HG02943 (cell line): ENCODE data around the gene PHF21A.

ENCODE experiments used
- ATAC-seq: cut with Tn5 transposase; IDR thresholded peaks from one replicate; pipeline ENCODE4 v1.9.1; 2021; ENCODE audit warnings: mild to moderate bottlenecking, low read depth, moderate library complexity; ENCODE audit not compliant: unreplicated experiment

PHF21A gene

DNA sequence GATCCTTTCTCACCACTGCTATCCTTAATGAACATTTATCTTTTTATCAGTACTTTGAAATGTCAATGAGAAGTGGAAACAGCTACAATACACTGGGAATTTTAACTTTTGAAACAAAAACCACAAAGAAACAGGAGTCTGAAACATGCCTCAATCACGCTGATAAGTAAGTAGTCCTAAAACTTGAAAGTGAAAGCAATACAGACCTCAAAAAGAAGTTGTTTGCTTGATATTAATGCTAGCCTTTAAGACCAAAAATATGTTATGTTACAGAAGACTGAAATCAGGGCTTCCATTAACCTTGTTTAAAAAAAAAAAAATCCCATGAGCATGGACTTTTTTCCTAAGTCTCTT is 21.3 kb downstream of the PHF21A start:
- no peak for ATAC-seq

GRCh38 chr11:46090375-46090774 is 30.9 kb downstream of the PHF21A start:
- ATAC-seq: no peak

DNA sequence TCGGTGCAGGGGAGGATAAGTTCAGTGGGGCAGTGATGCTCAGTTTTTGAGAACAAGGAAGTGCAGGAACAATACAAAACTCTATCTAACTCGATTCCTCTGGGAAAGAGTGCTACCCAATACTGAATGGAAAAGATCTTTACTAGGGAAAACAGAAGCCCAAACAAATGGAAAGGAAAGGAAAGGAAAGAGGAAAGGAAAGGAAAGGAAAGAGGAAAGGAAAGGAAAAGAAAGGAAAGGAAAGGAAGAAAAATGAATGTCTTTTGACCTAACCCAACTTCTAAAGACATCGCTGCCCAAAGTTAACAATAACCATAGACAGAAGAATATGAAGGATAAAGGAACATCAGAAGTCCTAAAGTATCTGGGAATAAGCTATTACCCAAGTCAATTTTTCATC is 41.6 kb downstream of the PHF21A start:
- ATAC-seq: no peak

GRCh38 chr11:46075928-46076327 is 45.3 kb downstream of the PHF21A start:
- ATAC-seq: no peak

GRCh38 chr11:46075168-46075567 is 46.1 kb downstream of the PHF21A start:
- no peak for ATAC-seq

DNA sequence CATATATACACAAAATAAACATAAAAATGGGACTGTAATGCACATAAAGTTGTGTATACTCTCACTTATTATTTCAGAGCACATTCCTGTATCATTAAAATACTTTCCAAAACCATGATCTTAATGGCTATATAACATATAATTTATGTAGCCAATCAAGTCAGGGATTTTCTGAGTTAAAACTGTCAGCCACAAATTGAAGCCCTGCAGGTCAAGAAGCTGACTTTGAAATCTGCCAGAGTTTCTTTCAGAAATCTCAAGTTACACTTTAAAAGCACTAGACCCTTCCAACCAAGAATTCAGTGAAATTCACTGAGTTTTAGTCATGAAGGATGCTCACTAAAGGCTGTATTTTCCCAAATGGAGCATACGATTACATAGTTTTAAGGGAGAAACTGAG is 47.6 kb downstream of the PHF21A start:
- ATAC-seq: no peak

- ATAC-seq: no peak
These were observed 48.9 kb downstream of the PHF21A start for GRCh38 chr11:46072172-46072964.

DNA sequence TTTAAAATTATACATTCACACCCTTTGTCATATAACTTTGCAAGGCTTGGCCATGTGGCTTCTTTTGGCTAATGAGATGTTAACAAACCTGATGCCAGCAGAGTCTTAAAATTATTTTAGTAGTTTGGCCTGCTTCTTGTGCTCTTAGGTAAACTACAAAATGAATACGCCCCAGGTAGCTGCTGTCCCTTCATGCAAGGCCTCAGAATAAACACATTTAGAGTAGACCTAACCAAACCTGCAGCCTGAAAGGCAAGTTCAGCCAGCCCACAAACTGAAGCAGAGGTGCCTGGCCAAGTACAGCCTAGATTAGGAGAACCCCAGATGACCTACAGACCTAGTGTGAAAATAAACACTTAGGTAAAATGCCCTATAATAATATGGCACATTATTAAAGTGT is 50.2 kb downstream of the PHF21A start:
- no peak for ATAC-seq

- ATAC-seq: no peak
These were observed 51.7 kb downstream of the PHF21A start for GRCh38 chr11:46069595-46069994.

DNA sequence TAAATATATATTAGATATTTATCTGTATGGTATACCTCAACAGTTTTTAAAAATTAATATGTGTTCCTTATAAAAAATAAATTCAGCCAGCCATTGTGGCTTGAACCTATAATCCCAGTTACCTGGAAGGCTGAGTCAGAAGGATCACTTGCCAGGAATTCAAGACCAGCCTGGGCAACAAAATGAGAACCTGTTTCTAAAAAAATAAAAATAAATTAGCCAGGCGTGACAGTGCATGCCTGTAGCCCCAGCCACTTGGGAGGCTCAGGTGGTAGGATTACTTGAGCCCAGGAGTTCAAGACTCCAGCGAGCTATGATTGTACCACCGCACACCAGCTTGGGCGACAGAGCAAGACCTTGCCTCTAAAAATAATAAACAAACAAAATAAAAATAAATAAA is 54.9 kb downstream of the PHF21A start:
- no peak for ATAC-seq

- no peak for ATAC-seq
These were observed 55.6 kb downstream of the PHF21A start for GRCh38 chr11:46065681-46066080.

- ATAC-seq: no peak
These were observed 57.0 kb downstream of the PHF21A start for GRCh38 chr11:46064221-46064620.

- ATAC-seq: no peak
These were observed 58.1 kb downstream of the PHF21A start for GRCh38 chr11:46063138-46063537.

DNA sequence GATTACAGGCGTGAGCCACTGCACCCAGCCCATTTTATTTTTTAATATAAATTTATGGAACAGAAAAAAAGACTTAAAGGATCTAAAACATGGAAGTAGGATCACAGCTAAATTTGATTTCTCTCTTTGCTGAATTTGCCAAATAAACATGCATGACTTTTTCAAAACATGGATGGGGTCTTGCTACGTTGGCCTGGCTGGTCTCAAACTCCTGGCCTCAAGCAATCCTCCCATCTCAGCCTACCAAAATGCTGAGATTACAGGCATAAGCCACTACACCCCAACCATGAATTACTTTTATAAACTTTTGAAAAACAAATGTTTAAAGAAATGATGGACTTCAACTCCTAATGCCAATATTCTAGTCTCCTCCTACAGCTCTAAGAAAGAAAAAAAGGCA is 61.2 kb downstream of the PHF21A start:
- ATAC-seq: no peak

GRCh38 chr11:46057489-46057888 is 63.8 kb downstream of the PHF21A start:
- ATAC-seq: no peak

DNA sequence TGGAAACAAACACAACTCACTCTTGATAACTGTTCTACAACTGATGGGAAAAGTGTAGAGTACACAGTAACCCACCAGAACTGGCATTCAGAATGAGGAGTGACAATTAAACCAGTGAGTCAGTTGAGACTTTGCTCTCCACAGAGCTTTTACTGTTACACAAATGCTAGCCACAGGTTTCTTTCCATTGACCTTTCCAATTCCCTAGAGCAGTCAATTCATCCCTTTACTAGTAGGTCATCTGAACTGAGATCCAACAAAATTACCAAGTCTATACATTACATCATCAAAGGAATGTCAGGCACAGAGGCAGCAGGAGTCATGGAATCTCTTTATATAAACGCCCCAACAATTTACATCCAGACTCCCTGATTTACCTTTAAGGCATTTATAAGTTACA is 65.9 kb downstream of the PHF21A start:
- no peak for ATAC-seq

- ATAC-seq: no peak
These were observed 70.2 kb downstream of the PHF21A start for GRCh38 chr11:46051102-46051501.

DNA sequence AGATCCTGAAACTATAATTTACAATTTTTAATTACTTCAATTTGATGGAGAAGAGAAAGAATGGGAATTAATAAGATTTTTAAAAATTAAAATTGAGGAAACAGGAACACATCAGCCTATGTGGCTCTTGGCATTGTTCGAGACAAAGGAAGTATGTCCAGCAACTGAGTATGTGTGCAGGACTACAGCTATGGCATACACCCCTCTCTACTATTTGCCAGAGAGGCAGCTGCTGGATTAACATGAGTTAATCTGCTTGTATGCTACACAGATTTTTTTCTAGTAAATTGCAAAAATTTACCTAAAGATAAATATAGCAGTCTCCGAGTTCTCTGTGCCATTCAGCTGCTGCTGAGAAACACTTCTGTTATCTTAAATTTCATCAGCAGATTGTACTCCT is 70.6 kb downstream of the PHF21A start:
- ATAC-seq: no peak

DNA sequence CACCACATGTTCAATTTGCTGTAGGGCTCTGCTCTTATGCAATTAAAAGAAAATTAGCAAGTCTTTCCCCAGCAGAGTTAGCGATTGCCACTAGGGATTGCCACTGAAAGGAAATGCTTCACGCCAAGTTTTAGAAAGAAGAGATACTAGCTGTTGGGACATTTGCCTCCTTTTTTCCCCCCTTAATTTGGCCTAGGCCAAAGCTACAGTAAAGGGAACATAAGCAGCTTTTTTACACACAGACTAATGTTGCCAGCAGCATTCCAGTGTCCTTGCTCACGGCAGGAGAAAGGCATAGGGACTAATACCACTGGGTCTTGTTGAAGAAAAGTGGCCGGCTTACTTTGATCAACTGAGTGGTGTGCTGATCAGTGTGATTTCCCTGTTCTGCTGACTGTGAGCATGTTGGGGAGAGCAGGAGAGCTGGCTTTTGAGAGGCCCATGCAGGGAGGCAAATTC is 71.2 kb downstream of the PHF21A start:
- ATAC-seq: no peak

GRCh38 chr11:46049325-46049897 is 71.8 kb downstream of the PHF21A start:
- no peak for ATAC-seq

GRCh38 chr11:46048198-46048597 is 73.1 kb downstream of the PHF21A start:
- ATAC-seq: no peak

DNA sequence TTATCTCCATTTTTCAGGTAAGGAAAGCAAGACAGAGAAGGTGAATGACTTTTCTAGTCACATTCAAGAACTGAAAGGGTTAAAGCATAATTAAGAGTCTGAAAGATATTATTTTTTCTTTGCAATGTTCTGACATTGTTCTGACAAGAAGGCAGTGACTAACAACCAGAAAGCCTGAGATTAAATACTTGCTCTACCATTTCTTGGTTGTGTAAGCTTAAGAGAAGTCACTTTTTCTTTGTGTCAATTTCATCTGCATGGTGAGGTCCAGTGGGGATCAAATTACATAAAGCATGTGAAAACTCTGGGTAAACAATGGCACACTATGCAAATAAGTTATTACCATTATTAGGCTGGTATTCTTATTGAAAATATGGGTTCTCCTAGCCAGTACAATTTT is 73.7 kb downstream of the PHF21A start:
- no peak for ATAC-seq
